Stimulated activated CD8-positive, alpha-beta memory T cell treated with anti-CD3 and anti-CD28 coated beads, Interleukin-12 subunit alpha, Interleukin-12 subunit beta, amount 100 ng/mL, for 4 hours (primary cell): ENCODE results near the gene KSR1.
"Not testable (repeated sequence)": the region's sequence is repeated elsewhere in the genome, so short reads cannot be mapped to it uniquely, and the experiment has no call there.

Source experiments
- DNase-seq: peaks from one replicate; pipeline ENCODE4 v3.0.0-alpha.2; 2020; ENCODE audit warnings: low read depth

Gene KSR1

DNA sequence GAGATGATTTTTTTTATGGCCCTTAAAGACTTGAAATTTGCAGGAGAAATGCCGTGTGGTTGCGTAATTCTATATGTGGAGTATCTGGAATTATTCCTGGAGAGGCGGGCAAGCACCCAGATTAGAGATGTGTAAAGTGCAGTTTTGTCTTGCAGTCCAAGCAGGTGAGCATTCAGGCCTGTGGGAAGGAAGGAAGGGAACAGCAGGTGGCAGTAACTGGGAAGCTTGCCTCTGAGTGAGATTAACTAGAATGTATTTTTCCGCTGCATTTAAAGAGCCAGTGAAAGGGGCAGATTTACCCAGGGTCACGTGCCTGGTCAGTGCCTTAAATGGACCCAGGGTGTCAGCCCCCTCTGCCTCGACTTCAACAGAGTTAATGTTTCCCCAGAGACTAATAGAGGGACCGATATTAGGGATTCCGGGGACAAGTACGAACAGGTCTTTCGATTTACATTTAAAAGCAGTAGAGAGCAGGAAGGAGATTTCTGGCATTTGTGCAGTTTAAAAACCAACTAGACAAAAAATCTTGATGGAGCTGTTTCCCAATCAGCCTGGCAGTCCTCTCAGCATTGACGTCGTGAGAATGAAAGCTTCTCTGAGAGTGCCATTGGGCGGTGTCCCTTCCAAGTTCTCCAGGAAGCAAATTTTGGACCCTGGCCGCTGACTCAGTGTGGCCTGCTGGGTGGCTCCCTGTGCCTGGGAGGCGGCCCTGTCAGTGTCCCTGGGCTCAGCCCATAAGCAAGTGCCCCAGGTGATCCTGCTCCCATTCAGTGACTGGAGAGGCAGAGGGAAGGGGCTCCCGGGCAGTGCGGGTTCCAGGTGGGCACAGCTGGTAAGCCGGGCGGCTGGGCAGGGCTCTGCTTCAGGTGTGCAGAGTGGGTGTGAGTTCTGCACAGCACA lies 38.2 kb downstream of the KSR1 start:
- no peak for DNase-seq

DNA sequence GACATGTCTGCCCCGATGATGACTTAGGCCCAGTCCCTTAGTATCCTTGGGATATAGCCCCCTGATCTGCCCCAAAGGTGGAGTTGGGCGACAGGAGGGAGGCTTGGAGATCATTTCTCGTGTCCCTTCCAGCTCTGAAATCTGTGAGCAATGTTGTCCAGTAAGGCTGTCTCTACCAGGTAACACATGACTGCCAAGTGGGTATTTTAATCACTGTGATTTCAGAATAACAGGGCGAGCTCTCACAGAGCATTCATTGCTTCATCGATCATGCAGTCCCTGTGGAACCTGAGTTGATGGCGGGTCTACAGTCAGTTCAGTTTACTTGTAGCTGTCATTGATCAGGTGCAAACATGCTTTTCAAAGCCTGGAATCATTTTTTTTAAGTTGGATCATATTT lies 39.2 kb downstream of the KSR1 start:
- no peak for DNase-seq

DNA sequence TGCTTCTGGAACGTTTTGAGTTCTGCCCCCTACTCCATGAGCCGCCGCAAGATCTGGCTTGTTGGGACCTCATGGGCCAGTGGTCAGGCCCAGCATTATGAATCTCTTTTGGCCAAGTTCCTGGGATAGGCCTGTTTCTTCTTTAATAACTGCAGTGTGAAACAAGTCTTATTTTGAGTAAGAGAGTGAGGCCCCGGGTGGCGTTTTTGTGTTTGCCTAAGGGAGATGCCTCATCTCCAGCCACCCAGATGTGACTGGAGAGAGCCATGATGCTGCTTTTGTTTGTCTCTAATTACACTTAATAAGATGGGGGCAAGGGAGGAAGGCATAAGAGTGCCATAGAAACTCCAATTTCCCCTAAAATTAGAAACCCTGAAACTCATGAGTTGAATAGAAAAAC lies 39.8 kb downstream of the KSR1 start:
- no peak for DNase-seq

DNA sequence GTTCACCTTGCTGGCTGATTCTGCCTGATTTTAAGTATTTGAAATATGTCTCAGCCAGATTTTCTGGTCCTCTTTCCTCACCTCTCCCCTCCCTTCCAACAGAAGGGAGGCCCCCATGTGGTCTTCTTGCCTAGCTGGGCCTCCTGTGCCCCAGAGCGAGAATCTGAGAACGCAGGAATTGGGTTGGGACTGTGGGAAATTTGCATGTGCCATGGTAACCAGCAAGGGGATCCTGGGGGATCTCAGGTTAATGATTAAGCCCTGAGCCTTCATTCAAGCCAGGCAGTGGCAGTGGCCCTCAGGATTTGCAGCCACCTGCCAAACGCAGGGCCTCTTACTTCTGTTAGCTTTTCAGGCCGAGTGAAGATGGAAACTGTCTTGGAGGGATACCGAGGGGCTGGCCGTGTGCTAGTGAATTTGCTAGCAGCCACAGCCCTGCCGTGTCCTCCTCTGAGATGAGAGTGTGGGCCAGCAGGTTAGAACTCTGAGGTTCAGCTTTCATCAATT lies 40.2 kb downstream of the KSR1 start:
- no peak for DNase-seq

DNA sequence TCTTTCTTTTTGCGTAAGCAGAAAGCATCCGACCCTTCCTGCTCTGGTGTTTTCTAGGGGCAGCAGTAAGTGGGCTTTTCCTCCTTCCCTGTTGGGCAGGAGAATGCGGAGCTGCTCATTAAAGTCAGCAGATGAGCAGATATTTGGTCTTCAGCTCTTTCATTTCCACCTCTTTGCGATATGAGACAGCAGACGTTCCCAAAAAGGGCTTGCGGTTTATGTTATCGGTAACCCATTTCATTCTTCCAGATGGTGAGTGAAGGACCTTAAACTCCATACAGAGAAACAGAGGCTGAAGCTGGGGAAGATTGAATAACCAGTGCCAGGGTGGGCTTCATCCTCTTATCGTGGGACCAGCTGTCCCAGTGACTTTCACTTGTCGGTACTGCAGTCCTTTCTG lies 40.7 kb downstream of the KSR1 start:
- no peak for DNase-seq

DNA sequence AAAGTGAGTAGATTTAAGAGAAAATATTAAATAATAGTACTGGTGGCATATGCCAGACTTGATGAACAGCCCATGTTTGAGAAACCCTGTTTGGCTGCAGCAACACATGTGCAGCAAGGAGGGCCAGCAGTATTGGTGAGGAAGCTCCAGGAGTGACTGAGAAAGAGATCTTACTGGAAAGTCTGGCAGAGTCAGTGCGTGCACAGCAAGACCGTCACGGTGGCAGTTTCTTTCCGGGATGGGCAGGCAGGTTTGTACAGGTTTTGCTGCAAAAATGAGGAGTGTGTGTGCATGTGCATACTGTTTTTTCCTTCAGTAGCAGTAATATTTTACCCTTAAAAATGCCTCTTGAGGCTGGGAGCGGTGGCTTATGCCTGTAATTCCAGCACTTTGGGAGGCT lies 41.4 kb downstream of the KSR1 start:
- no peak for DNase-seq

DNA sequence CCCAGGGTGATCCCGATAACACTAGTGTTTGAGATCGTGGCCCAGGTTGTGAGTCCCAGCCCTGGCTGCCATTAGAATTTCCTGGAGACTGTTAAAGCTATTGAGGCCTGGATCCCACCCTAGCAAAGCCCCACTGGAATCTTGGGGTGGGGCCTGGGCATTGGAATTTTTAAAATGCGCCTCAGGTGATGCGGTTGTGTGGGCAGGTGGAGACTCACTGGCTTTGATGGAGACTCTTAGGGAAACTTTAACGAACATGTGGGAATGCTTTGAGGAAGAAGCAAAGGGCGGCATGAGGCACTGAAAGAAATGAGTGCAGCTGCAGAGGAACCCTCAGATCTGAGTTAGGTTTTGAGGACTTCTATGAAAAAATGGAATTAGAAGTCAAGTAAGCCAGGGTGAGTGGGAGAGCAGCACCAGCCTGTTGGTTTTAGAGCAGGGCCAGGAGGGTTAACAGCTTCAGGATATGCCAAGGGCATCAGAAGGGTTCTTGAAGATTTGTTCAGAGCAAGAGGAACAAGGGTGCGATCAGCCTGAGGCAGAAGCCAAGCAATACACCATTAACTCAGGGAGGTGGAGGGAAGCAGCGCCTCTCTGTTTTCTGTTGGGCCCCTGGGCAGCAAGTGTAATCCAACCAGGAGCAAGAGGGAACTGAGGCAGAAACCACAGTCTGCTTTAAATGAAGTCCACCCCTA lies 42.5 kb downstream of the KSR1 start:
- no peak for DNase-seq

DNA sequence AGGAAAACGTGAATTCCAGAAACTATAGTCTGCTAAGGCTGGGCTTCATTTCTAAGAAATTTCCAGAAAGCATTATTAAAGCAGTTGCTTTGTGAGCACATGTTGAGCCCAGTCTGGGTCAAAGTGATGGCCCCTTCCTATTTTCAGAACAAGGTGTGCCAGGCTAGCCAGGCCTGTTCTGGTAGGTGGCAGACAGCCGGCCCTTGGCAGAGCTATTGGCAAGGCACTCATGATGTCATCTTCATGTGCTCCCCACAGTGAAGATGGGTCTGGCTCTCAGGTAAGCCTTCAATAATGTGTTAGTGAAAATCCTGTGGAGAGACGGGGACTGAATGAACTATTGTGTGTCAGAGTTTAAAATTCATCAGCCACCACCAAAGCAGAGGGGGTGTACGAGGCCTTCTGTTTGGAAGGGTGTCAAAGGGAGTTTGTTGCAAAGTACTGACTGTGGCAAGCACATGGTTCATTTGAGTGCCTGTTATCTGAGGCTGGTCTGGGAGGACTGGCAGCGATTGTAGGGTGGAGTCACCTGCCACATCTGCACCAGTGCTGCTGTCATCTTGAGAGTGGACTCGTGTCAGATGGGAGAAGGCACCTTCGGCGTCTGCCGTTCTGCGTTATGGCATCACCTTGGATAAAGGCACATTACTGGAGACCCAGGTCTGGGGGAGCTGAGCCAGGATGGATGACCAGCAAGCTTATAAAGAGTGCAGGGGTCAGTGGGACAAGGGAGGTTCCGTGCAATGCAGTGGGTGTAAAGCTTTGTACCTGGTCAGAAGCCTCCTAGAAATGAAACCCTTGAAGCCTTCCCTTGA lies 43.4 kb downstream of the KSR1 start:
- no peak for DNase-seq

DNA sequence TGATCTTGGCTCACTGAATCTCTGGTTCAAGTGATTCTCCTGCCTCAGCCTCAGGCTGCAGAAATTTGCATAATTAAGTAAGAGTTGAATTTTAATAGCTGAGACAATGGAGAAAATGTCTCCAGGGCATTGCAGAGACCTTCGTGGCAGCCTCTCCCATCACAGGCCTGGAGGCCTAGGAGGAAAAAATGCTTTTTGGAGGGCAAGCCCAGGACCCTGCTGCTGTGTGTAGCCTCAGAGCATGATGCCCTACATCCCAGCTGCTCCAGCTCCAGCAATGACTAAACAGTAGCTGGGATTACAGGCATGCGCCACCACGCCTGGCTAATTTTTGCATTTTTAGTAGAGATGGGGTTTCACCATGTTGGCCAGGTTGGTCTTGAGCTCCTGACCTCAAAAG lies 45.1 kb downstream of the KSR1 start:
- not testable (repeated sequence) for DNase-seq

DNA sequence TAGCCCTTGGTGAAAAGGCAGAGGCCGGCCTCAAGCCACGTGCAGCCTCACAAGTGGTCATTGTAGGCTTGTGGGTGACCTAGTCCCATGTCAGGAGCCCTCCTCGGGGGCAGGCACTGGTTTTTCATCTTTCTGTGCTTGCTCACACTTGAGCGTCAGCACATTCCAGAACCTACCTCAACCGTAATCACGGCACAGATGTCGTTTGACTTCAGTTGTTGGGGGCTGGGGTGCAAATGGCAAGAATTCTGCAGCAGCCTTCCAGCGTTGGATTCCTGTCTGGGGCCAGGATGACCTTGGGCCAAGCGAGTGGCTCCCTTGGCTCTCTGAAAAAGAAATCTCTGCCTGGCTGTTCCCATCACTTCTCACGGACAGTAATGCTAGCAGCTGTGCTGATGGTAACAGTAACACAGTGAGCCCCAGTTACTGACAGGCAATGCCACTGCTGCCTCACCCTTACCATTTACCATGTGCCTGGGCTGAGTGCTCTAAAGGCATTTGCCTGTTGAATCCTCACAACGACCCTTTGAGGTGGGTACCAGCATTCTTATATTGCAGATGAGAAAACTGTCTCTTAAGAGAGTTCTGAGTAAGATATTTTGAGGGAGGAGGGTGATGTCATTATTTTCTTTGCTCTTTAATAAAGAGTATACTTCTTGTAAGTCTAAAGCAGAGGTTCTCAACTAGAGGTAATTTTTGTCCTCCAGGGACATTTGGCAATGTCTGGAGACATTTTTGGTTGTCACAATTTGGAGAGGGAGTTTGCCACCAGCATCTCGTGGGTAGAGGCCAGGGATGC lies 46.5 kb downstream of the KSR1 start:
- no peak for DNase-seq

DNA sequence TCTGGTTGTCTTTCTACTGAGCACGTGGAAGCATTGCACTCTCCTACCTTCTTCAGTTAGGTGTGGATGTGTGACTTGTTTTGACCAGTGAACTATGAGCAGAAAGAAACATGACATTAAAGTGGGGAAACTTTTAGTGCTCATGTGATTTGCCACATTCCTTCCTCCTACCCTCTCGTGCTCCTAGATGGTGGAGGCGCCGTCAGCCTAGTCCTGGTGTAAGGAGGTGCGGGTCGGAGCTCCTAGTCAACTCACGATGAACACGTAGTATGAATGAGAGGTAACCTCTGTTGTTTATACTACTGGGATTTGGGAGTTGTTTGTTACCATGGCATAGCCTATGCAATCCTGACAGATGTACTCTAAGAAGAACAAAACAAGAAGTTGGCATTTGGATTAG lies 47.4 kb downstream of the KSR1 start:
- DNase-seq, result no peak

DNA sequence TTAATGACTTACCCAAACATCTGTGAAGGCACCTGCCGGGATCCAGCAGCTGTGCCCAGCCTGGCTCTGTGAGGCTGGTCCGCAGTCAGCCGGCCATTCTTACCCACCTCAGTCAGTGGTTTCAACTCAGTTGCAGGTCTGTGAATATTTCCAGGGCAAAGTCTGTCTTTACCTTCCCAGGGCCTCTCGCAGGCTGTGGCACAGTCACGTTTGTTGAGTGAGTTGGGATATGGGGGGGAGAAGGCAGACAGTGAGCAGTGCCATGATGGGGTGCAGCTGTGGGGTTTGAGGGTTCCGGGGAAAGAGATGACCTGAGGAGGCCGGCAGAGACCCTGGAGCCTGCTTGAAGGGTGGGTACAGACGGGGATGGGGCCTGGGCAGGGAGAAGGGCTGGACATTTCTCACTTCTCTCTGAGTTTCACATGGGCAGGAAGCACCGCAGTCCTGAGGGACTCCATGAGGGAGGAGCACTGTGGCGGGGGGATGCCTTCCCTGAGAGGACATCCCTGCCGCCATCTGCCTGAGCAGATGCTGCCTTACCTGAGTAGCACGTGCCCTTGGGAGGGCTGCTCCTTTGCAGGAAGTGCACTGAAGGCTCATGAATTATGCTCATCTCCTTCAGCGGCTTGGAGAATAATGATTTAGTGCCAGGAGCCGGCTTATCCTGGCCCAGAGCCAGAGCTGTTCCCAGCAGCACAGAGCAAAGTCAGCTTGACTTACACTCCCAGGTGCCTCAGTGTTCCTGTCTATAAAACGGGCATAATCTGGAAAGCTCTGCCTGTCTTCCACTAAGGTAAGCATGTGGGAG lies 48.1 kb downstream of the KSR1 start:
- no peak for DNase-seq

DNA sequence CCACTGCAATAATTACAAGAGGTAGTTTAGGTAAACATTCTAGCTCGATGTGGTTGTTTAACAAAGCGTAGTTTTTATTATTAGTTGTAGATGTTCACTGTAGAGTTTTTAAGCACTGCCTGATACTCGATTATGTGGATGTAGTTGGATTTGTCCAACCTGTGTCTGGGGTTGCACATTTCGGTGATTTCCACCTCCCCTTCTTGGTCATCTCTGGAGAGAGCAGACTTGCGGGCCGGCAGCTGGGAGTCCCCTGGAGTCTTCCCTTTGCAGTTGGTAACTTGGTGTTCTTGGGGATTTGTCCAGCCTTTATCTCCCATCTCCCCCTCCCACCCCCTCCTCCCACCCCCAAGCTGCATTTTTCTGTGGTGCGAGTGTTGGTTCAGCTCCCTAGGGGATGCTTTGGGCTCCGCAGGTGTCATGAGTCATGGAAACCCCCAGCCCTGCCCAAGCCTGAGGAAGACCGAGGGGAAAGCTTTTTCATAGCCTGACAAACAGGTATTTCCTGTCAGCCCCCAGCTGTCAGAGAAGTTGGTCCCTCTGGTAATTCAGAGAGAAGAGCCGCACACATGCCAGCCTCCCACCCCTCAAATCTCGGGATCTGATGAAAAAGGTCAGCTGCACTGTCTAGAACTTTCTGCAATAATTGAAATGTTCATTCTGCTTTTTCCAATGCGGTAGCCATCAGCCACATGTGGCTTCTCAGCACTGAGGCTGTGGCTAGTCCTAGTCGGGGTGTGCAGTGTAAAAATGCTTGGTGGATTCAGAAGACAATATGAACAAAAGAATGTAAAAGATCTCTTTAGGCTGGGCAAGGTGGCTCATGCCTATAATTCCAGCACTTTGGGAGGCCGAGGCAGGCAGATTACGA lies 50.3 kb downstream of the KSR1 start:
- DNase-seq, result no peak

DNA sequence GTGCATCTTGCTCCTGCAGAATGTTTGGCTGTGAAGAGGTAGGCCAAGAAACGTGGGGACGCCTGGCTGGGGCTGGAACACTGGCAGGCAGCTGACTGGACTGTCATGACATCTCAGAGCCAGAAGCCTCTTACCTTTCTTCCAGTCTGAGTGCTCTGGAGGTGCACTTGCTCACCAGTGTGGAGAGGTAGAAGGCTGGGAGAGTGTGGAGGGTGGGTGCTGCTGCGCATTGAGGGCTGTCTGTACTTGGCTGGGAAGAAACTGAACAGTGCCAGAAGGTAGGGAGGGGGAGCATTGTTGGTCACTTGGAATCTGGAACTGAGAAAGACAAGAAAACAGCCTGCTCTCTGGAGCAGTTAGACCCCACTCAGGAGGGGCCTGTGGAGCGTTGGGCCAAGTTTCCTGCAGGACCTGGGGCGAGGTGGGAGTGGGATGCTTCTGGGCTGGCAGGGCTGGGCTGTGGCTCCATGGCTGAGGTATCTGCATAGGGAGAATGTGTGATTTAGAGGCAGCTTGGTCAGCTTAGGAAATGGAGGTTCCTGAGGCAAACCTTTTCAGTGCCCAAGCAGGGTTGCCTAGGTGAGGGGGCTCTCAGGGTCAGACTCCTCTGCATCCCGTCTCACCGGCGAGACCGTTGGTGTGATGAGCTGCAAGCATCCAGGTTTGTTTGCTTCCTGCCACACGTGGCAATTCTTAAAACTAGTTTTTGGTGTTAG lies 55.1 kb downstream of the KSR1 start:
- DNase-seq, result no peak

DNA sequence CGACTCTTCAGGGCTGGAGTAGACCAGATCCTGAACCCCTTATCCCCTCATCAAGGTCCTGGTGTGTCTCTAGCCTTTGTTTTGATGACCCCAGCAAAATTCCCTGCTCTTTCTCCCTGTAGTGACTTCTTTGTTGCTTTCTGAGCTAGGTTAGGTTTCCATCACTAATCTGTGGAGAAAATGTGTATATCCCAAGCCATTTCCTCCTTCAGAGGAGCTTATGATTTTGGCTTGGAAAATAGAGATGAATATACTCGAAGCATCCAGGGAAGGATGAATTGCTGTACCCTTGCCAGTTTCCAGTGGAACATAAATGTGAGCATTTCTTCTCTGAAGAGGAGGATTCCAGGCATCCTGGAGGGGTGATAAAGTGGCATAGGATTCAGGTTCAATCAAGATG lies 55.8 kb downstream of the KSR1 start:
- DNase-seq, result no peak

DNA sequence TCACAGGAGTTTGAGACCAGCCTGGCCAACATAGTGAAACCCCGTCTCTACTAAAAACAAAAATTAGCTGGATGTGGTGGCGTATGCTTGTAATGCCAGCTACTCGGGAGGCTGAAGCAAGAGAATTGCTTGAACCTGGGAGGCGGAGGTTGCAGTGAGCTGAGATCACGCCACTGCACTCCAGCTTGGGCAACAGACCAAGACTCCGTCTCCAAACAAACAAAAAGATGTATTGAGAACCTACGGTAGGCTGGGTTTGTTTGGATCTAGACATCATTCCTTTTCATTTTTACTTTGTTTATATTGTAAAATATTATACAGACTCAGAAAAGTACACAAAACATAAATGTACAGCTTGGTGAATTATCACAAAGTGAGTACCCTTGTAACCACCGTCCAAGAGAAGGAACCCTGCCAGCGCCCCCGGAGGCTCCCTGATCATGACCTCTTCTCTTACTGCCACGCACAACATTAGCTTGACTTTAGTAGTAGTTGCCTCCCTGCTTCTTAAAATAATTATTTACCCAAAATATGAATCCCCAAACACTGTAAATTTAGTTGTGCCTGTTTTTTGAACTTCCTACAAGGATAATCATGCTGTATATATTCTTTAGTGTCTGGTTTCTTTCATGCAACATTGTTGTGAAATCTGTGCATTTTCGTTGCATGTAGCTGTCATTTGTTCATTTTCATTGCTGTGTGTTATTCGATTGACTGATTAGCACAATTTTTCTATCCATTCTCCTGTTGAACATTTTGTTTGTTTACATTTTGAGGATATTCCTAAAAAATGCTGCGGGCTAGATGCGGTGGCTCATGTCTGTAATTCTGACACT lies 56.5 kb downstream of the KSR1 start:
- DNase-seq, result no peak

DNA sequence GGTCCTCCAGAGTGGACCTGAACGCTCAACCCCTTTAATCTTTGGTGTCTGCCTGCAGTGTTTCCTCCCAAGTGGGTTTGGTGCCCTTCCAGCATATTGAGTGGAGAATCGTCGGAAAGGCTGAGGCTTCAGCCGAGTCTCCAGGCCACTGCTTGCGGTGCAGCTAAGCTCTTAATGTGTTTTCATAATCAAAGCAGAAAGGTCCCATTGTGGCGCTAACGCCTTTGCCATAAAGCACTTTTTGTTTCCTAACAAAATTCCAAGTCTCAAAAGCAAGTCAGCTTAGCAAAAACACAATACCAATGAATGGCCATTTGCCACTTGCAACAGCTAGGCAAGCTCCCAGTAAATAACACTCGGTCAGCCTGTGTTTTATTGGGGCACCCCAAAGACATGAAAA lies 57.6 kb downstream of the KSR1 start:
- no peak for DNase-seq
